RPMI7951 (cell line): Measurements from ENCODE around the gene VWDE. TPM values are rescaled to one million over a fixed set of nuclear protein-coding genes. Genes with fewer than 3 reads are reported as not detected.
"Not testable (repeated sequence)": the region's sequence is repeated elsewhere in the genome, so short reads cannot be mapped to it uniquely, and the experiment has no call there.

Experiments used
- DNase-seq: peaks from one replicate; pipeline ENCODE4 v3.0.0-alpha.2; 2012; ENCODE audit warnings: low read depth
- total RNA-seq: library from RNA; depleted of rRNA; stranded (reverse); fragments of >200 nt; shearing (Covaris generic); gene quantifications from 2 replicates; pipeline ENCODE4 v1.2.3, GENCODE V29; 2014; rRNA removed

The VWDE gene
- total RNA-seq, result not detected in 2 replicates

DNA sequence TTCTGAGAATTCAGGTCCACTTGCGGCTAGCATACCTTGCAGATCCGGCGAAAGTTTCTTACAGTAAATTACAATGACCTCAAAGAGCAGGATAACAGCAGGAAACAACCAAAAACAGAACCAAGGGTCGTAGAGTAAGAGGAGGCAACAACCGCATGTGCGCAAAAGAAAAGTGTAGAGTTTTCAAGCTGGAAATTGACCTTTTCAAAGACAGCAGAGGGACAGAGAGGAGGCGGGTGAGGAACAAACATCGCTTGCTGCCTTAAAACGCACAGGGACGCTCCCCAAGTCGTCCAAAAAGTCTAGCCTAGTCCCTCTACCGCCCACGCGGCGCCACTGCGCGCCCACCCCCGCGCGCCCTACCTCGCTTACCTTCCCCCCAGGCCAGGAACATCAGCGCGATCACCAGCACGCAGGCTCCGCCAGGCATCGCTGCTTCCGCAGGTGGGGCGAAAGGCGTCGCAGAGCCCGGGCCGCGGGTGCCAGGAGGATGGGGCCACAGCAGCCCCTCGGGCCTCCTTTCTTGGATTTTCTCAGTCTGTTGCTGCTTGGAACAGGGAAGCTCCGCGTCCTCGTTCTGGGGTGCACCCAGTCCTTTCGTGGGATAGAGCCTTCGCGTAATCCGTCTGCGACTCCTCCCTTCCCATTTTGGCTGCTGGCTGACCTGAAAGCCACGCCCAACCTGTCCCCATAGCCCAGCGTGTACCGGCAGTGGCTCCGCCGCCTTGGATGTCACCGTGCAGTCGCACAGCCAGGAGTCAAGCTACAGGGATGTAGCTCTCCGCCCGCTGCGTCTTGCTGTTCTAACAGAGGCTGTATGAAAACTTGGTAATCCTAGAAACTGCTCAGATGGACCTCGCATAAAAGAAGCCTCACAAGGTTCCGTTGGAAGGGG lies at the start of gene VWDE:
TSS of gene VWDE (minus strand) at position 579 of the 895 bp plus-strand sequence. CDS start at position 430, 149 bp downstream.
- no peak for DNase-seq

DNA sequence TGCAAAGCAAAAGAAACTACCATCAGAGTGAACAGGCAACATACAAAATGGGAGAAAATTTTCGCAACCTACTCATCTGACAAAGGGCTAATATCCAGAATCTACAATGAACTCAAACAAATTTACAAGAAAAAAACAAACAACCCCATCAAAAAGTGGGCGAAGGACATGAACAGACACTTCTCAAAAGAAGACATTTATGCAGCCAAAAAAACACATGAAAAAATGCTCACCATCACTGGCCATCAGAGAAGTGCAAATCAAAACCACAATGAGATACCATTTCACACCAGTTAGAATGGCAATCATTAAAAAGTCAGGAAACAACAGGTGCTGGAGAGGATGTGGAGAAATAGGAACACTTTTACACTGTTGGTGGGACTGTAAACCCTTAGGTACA lies 49.5 kb upstream of the VWDE start:
- not testable (repeated sequence) for DNase-seq

DNA sequence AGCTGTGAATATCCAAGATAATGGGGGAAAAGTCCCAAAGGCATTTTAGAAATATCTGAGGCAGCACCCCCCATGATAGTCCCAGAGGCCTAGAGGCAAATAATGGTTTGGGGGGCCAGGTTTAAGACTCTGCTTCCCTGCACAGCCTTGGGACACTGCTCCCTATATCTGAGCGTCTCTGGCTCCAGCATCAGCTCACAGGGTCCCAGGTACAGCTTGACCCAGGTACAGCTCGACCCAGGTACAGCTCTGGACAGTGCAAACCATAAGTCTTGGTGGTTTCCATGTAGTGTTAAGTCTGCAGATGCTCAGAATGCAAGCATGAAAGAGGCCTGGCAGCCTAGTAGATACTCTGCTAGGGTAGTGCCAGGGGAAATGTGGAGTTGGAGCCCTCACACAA lies 47.0 kb upstream of the VWDE start:
- no peak for DNase-seq

DNA sequence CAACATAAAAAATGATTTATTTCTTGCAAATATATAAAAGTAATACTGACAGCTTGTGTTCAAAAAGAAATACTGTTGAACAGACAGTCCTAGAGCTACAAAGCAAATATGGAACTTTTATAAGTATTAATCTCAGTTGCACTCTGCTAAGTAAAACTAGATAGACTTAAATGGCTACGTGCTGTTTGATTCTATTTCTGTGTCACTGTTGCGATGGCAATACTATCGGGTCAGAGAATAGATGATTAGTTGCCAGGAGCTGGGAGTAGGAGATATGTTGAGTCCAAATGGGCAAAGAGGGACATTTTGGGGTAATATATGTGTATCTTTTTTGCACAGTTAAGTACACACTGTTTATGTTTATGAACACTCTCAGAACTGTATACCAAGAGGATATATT lies 41.1 kb upstream of the VWDE start:
- DNase-seq, result no peak

DNA sequence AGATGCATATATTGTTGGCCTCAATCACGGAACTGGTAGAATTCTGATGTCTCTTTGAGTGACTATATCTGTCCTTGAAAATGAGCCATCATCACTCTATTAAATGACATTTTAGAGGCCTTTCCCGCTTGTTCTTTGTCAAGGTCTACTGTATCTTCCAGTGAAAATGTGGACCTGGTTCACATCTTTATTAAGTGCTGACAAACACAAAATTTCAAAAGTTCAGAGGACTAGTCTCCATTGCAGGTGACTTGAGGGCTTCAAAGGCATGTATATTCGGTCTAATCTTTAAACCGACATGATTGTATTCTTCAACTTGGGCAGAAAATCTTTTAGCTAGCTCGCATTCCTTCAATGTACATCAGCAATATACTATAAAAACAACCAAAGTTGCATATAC lies 36.6 kb upstream of the VWDE start:
- no peak for DNase-seq

DNA sequence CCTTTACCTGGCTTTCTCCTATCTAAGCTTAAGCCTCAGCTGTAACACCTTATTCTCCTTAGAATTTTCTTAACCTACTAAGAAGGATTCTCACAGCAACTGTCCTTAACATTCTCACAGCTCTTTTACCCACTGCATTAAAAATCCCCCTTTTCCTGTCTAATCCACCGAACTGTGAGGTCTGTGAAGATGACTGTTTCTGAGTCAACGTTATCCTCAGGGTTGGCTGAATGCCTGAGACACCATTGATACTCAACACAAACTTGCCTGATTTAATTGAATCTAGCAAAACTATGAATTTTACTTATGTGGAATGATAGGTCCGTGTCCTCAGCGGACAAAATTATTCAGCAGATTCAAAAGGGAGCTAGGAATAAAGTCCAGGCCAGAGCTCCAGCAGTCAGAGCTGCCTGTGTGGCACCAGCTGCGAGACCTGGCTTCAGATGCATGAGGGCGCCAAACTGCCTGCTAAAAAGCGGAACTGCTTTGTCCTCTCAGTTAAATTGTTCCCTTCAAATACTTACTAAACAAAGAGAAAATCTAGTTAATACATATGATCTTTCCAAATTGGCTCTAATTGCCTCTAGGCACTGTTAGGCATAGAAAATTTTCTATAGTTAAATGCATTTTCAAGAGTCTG lies 33.4 kb upstream of the VWDE start:
- DNase-seq, result no peak

DNA sequence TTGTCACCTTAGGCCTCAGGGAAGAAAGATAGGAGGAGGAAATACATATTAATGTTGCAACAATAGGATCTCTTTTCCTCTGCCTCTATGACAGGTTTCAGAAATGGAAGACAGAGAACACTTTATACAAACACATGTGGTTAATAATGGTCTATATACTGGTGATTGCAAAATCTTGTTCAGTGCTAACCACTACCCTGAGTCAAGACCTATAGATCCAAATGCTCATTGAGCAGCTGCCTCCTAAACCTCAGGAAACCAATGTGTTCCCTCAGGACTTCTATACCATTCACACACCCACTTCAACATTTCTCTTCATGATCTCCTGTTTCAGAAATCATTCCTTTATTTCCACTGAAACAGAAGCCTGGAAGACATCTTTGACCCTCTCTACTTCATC lies 32.5 kb upstream of the VWDE start:
- DNase-seq, result no peak

DNA sequence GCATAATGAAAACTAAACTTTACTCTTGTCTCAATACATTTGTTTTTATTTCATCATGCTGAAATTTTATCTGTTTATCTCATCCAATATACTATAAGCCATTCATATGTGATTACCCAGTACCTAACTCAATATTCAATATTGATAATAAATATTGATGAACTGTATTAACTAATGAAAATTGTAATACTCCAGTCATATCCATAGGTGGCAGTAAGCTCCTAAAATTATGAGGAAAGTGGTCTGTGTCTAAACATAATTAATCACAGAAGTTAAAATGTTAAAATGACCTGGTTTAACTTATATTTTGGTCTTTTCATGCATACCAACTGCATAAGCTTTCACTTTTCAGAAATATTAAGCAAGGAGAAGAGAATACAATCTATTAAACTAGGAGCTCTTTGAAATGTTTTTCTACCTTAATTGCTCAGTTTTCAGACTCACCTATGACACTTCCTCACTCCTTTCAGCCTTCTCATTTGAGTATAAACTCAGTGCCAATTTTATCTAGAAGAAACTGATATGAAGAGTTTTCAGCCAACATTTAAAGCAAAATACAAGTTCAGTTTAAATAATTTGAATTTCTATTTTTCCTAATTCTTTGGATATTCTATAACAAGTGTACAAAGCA lies 30.5 kb upstream of the VWDE start:
- DNase-seq, result no peak

DNA sequence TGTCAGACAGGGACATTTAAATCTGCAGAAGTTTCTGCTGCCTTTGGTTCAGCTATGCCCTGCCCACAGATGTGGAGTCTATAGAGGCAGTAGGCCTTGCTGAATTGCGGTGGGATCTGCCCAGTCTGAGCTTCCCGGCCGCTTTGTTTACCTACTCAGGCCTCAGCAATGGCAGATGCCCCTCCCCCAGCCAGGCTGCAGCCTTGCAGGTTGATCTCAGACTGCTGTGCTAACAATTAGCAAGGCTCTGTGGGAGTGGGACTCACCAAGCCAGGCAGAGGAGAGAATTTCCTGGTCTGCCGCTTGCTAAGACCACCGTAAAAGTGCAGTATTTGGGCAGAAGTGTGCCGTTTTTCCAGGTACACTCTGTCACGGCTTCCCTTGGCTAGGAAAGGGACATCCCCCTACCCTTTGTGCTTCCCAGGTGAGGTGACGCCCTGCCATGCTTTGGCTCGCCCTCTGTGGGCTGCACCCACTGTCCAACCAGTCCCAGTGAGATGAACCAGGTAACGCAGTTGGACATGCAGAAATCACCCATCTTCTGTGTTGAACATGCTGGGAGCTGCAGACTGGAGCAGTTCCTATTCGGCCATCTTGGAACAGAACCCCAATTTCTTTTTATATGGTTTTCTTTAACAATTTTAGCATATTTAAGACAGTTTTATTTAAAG lies 28.4 kb upstream of the VWDE start:
- DNase-seq, result no peak

DNA sequence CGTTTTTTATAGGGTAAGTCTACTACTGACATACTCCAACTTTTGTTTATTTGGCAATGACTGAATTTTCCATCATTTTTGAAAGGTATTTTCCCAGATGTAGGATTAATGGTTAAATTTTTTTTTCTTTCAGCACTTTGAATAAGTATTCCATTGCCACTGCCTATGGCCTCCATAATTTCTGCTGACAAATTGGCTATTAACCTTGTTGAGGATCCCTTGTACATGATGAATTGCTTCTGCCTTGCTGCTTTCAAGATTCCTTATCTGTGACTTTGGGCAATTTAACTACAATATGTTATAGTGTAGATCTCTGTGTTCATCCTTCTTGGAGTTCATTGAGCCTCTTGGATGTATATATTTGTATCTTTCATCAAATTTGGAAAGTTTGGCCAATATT lies 21.6 kb upstream of the VWDE start:
- no peak for DNase-seq

DNA sequence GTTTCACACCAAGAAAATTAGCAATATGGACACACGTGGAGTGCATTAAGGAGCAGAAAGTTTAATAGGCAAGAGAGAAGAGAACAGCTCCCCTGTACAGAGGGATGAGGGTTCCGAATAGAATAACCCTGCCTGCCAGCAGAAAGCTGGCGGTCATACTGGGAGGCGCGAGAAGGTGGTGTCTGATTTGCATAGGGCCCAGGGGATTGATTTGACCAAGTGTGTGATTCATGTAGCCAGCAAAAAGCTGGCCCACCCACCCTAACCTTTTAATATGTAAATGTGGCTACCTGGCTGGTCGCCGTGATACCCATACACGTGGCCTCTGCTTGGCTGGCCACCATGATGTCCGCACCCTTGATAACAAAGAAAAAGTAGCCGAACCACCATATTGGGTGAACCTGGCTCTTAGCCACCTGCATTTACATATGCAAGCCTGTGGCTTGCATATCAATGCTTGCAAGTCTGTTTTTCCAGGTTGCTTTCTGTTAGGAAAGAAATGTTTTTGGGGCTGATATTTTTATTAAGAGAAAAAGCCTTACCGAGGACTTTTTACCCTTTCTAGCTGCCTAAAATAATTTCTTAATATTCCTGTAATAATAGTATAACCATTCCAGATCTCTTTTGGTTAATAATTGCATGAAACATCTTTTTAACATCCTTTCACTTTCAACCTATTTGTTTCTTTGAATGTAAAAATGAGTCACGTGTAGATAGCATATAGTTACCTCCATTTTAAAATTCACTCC lies 20.5 kb upstream of the VWDE start:
- no peak for DNase-seq

DNA sequence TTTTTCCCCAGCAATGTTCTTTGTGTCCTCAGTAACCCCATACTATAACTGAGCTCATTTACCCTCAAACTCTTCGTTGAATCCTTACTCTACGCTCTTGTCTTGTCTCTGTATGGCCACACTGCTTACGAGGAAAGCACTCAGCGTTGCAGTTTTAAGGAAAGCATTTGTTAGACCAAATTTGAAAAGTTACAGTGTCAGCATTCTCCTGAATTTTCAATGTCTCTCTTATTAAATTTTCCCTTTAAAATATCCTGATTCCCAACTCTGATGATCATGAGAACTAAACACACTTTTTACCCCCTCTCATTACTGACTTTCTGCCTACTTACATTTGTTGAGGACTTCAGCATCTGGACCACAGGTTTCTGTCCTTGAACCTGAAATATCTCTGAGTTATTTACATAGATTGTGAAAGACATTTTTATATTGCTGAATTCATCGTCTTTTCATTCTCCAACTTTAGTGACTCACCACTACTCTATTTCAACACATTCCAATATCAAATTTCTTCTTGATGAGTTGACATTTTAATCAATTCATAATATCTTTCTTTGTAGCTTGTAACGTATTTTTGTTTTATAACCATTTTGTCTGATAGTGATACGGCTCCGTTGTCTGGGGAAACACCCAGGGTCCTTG lies 19.8 kb upstream of the VWDE start:
- DNase-seq, result no peak

DNA sequence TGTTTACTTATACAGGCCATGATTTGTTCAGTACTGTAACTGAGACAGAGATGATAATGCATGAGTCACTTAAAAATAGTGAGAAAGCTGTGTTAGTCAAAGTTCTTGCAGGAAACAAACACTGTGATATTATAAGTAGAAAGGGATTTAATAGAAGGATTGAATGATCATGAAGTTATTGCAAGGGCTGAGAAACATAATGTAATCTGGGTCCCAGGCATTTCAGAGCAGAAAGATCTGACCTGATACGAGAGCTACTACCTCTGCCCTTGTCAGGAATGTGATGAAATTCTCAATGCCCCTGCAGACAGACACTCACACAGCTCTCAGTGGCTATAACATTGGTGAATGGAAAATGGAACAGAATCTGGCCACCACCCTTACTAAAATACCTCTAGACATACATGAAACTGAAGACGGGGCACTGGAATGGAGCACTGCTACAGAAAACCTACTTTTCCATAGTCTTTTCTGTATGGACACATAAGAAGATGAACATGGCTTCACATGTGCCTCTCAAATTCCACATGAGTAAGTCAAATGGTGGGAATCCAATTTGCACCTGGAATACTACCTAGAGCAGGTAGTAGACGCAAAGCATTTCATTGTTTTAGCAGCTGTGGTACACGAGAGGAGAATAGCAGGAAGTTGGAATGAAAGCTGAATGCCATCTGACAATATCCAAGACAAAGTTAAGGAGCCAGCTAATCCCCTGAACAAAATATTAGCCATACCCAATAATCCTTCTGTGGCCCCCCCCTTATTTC lies 19.1 kb upstream of the VWDE start:
- no peak for DNase-seq

DNA sequence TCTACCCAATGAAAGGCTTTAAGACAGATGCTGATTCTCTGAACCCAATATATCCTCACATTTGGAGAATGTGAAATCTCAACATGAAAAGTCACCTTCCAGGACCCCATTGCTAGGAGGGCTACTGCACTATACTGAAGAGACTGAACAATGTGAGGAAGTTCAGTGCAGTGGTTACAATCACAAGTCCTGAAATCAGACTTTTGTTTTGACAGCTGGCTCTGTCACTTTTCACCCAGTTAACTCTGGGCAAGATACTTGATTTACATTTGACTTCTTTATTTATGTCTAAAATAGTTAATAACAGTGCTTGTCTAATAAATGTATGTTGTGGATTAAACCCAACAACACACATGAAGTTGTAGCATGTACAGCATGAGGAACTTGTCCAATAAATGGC lies 14.8 kb upstream of the VWDE start:
- no peak for DNase-seq

DNA sequence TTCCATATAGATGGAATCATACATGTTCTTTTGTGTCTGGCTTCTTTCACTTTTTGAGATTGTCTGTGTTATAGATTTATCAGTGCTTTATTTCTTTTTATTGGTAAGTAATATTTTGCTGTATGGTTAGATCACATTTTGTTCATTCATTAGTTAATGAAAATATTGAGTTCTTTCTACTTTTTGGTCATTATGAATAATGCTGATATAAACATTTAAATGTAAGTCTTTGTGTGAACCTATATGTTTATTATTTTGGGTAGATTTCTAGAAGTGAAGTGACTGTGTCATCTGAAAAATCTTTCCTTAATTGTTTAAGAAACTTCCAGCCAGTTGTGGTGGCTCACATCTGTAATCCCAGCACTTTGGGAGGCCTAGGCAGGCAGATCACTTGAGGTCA lies 11.4 kb upstream of the VWDE start:
- DNase-seq, result no peak

DNA sequence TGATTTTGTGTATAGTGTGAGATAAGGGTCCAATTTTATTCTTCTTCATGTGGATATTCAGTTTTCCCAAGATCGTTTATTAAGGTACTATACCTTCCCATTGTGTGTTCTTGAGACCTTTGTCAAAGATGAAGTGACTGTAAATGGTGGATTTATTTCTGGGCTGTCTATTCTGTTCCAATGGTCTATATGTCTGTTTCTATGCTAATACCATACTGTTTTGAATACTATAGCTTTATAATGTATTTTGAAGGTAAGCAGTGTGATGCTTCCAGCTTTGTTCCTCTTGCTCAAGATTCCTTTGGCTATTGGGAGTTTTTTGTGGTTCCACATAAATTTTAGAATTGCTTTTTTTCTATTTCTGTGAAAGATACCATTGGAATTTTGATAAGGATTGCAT lies 8.7 kb upstream of the VWDE start:
- no peak for DNase-seq

DNA sequence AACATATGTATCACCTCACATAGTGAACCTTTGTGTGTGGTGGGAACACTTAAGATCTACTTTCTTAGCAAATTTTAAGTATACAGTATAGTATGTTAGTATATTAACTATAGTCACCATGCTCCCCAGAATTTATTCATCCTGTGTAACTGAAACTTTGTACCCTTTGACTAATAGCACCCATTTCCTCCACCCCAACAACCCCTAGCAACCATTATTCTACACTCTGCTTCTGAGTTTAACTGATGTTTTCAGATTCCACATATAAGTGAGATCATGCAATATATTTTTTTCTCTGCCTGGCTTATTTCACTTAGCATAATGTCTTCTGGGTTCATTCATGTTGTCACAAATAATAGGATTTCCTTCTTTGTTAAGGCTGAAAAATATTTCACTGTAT lies 6.9 kb upstream of the VWDE start:
- DNase-seq, result no peak

DNA sequence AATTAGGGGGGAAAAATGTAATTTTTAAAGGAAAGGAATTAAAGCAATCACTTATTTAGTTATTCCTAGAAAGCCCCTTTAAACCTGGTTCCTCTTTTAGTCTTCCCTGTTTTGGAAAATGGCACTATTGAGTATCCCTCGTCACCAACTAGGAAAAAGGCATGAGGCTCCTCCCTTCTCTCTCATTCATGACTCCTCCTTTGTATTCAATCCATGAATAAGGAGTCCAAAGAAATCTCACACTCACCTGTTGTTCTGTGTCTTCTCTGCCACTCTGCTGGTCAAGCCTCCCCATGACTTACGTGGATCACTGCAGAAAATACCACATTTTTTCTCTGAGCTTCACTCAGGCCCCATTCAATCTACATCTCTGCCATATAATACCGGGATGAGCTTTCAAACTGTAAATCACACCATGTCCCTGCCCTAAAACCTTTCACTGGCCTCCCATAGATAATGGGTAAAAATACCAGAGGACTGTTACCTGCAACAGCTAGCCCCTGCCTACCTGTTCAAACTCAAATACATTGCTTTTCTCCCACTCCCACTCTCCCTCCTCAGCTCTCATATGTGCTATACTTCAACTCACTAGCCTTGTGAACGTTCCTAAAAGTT lies 5.5 kb upstream of the VWDE start:
- no peak for DNase-seq

DNA sequence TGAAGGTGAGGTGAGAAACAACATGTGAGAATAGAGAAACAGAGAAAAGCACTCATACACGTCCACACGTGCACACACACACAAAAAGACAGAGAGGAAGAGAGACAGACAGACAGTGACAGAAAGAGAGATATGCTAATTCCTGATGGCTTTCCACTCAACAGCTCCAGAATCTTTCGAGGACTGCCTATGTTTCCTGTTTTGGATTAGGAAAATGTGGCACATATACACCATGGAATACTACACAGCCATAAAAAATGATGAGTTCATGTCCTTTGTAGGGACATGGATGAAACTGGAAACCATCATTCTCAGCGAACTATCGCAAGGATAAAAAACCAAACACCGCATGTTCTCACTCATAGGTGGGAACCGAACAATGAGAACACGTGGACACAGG lies 4.0 kb upstream of the VWDE start:
- not testable (repeated sequence) for DNase-seq

DNA sequence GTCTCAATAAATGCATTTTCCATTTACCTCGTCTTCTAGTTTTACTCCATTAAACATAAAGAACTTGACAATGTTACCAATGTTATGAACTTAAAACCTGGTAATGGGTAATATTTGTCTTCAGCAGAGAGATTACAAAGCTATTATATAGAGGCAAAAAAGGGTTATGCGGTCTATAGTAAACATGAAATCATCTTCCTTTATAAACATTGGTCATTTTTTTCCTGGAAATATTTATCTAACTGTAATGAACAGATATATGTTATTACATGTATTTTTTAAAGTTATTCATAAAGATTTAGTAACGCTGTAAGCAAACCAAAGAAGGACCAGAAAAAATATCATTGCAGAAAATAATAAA lies 1.3 kb downstream of the VWDE start:
- DNase-seq, result no peak
